Right lobe of liver (tissue), 6 donors: Measurements from ENCODE around the gene GPC6. TPM values are rescaled to one million over a fixed set of nuclear protein-coding genes. Genes with fewer than 3 reads are reported as not detected.

ENCODE experiments used
- ATAC-seq, 4 donors: fragments of 200-7000 bp; cut with Tn5 transposase; one replicate each; pipeline ENCODE4 v1.9.1; 2020; ENCODE audit warnings: mild to moderate bottlenecking in 4 of 4, moderate library complexity in 4 of 4
- DNase-seq, 3 donors: peaks; one replicate each; pipeline ENCODE4 v3.0.0-alpha.2; 2020
- H3K27ac ChIP-seq, 3 donors: fragments of 200-600 bp; one replicate each; pipeline ENCODE4 v1.8.0; 2022
- H3K27me3 ChIP-seq, 2 donors: fragments of 200-600 bp; one replicate each; pipeline ENCODE4 v1.8.0; 2022
- H3K36me3 ChIP-seq, 4 donors: fragments of 200-600 bp; sonication (generic) in 1 of 4; one replicate each; pipeline versions ENCODE4 v1.5.1 to v1.8.0; 2017 to 2022; ENCODE audit warnings: control low read depth in 1 of 4
- H3K4me1 ChIP-seq, 4 donors: fragments of 200-600 bp; sonication (generic) in 1 of 4; one replicate each; pipeline versions ENCODE4 v1.5.1 to v1.8.0; 2017 to 2022; ENCODE audit warnings: control low read depth in 1 of 4
- H3K4me3 ChIP-seq, 3 donors: fragments of 200-600 bp; one replicate each; pipeline ENCODE4 v1.8.0; 2022
- H3K9me3 ChIP-seq, 4 donors: fragments of 200-600 bp; sonication (generic) in 1 of 4; one replicate each; pipeline versions ENCODE4 v1.5.1 to v1.8.0; 2017 to 2022; ENCODE audit warnings: control low read depth in 1 of 4
- POLR2A ChIP-seq: fragments of 450-650 bp; IDR thresholded peaks from one replicate; pipeline ENCODE4 v1.6.1; 2017; ENCODE audit warnings: antibody characterized with exemption, mild to moderate bottlenecking
- WGBS: methylation state at CpG from one replicate; pipeline ENCODE4 v1.1.6; 2018; ENCODE audit warnings: low coverage, low lambda C conversion rate; ENCODE audit not compliant: insufficient coverage; ENCODE audit errors: missing lambda C conversion rate; 5-methylcytosine and 5-hydroxymethylcytosine counted together
- intact Hi-C, 2 donors: fragments of 100-400 bp; cut with DNase I; formaldehyde crosslinking; loops; one replicate each; pipeline versions ENCODE4 v1.11.2 to v1.14.1; 2022
- total RNA-seq, 6 experiments: library from RNA; depleted of rRNA in 2 of 6; stranded (reverse); fragments of >200 nt in 2 of 6; fragmentation: NEBNext Ultra II Directional in 3 of 6; extraction: Animal tissue kit (Norgen Biotek cat#: 25700) in 3 of 6; gene quantifications; one replicate each; pipeline versions ENCODE4 v1.1.0 to v1.2.4, GENCODE V29; 2016 to 2023
- TF ChIP-seq, protein P1 (sequence below), 4 donors: fragments of 200-600 bp in 3 of 4; fragments of 450-650 bp in 1 of 4; IDR thresholded peaks; one replicate each; pipeline versions ENCODE4 v1.5.1 to v1.8.0; 2016 to 2022; ENCODE audit warnings: antibody characterized with exemption in 4 of 4, mild to moderate bottlenecking in 2 of 4
- donor health status: DM: no; HTN: yes; CAD: no.
- donor health status: DM: no; HTN: no; CAD: no.
- donor health status: DM: no; HTN: no; CAD: no.
- donor health status: DM: no; HTN: yes; CAD: no.
- donor health status: DM: no; HTN: yes; CAD: no.

The GPC6 gene
- total RNA-seq, 6 experiments from 2014 or later: 18.6 to 30.1 (median 20.2) TPM

DNA sequence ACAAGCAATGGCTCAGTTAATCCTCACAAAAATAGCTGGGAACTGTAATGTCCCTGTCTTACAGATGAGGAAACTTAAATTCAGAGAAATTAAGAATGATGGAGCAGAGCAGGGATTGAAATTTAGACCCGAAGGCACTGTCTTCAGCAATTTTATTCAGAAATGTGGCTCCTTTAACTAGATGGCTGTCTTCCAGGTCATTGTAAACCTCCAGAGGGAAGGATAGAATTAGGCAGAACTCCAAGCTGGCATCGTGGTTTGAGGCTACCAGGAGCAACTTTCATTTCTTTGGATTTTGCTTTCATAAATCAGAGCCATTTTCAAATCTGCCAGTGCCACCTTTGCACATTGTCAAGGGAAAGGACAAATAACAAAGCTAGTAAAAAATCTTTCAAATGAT, 913.9 kb downstream of the GPC6 start:
- Histone ChIP-seq H3K27ac (no peak overlapping the region), H3K27me3 (no peaks in the 10 kb centered on the region), H3K36me3 (no peaks in the 10 kb centered on the region), H3K4me1 (no peaks in the 10 kb centered on the region), H3K4me3 (no peak overlapping the region), H3K9me3 (no peaks in the 10 kb centered on the region)
- DNase-seq (no peak), ATAC-seq (peak in 1 of 4 donors; percentile 22)
- TF ChIP-seq, protein P1, sequence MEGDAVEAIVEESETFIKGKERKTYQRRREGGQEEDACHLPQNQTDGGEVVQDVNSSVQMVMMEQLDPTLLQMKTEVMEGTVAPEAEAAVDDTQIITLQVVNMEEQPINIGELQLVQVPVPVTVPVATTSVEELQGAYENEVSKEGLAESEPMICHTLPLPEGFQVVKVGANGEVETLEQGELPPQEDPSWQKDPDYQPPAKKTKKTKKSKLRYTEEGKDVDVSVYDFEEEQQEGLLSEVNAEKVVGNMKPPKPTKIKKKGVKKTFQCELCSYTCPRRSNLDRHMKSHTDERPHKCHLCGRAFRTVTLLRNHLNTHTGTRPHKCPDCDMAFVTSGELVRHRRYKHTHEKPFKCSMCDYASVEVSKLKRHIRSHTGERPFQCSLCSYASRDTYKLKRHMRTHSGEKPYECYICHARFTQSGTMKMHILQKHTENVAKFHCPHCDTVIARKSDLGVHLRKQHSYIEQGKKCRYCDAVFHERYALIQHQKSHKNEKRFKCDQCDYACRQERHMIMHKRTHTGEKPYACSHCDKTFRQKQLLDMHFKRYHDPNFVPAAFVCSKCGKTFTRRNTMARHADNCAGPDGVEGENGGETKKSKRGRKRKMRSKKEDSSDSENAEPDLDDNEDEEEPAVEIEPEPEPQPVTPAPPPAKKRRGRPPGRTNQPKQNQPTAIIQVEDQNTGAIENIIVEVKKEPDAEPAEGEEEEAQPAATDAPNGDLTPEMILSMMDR (IDR thresholded peaks at IDR 0.05): no peak
- TF ChIP-seq POLR2A: no peak
- 46% methylated on average over 2 of the region's 2 CpGs for WGBS
- intact Hi-C loops: no loop called here

DNA sequence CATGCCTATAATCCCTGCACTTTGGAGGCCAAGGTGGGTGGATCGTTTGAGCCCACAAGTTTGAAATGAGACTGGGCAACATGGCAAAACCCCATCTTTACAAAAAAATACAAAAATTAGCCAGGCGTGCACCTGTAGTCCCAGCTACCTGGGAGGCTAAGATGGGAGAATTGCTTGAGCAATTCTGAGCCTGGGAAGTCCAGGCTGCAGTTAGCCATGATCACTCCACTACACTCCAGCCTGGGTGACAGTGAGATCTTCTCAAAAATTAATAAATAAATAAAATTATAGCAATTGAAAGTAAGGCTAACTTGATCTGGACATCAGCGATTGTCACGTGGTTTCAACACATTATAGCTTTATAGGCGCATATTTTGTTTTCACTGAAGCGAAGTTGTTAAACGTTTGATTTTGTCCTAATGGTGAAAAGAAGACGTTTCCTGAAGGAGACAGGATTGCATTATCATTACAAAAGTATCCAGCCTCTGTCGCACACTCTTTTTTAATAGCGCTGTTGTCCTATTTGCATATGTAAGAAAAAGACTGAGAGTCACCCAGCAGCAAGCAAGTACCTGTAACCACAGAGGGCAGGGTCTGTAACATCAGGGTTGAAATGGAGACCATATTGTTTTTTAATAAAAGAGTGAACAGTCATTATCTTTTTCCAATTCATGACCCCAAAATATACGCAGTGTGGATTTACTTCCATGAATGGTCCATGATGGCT, 917.2 kb downstream of the GPC6 start:
- Histone ChIP-seq H3K27me3 (no peaks in the 10 kb centered on the region), H3K27ac (no peak overlapping the region), H3K4me3 (no peak overlapping the region), H3K36me3 (no peaks in the 10 kb centered on the region), H3K4me1 (no peaks in the 10 kb centered on the region), H3K9me3 (no peaks in the 10 kb centered on the region)
- WGBS: 89% methylated on average over 11 of the region's 11 CpGs
- DNase-seq (no peak), ATAC-seq (no peak)
- TF ChIP-seq, protein P1 (IDR thresholded peaks at IDR 0.05): no peak
- TF ChIP-seq POLR2A: no peak
- intact Hi-C loops: no loop called here

DNA sequence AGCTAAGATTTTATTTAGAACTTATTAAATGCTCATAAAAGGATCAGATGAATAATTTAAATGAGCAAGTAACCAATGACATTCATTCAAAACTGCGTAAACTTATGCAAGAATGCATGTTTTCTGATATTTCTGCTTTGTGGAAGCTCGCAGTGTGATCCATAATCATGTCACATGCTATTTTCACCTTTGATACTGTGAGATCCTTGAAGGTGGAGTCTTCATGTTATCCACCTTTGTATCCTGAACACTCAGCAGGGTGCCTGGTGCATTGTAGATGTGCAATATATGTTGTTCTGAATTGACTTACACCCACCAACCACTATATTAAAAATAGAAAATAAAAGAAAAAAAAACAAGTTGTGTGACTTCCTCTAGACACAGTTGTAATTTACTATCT, 919.4 kb downstream of the GPC6 start:
- Histone ChIP-seq H3K36me3 (no peaks in the 10 kb centered on the region), H3K9me3 (no peaks in the 10 kb centered on the region), H3K4me3 (no peak overlapping the region), H3K4me1 (no peaks in the 10 kb centered on the region), H3K27me3 (no peaks in the 10 kb centered on the region), H3K27ac (no peak overlapping the region)
- 19% methylated on average over 2 of the region's 2 CpGs for WGBS
- ATAC-seq (no peak), DNase-seq (no peak)
- intact Hi-C loops: no loop called here
- TF ChIP-seq, protein P1 (IDR thresholded peaks at IDR 0.05): no peak
- TF ChIP-seq POLR2A: no peak

GRCh38 chr13:94153586-94153985, 927.0 kb downstream of the GPC6 start:
- H3K4me1 ChIP-seq: peaks cover 0 to 22% (median 12%) of the 10 kb centered on the region in 4 donors
- intact Hi-C loops: no loop called here
- 70% methylated on average over 2 of the region's 2 CpGs for WGBS
- no peaks in the 10 kb centered on the region for H3K27me3 ChIP-seq
- DNase-seq (no peak), ATAC-seq (no peak)
- no peak overlapping the region for H3K27ac ChIP-seq
- TF ChIP-seq POLR2A: no peak
- TF ChIP-seq, protein P1 (IDR thresholded peaks at IDR 0.05): no peak
- no peak overlapping the region for H3K4me3 ChIP-seq
- no peaks in the 10 kb centered on the region for H3K9me3 ChIP-seq
- H3K36me3 ChIP-seq: no peaks in the 10 kb centered on the region
